GM12874 (cell line): Measurements from ENCODE around the gene DDX5.
A peak's percentile ranks its signal among the peaks of the same experiment; 100 is the strongest.

Experiments
- CTCF ChIP-seq: IDR thresholded peaks from 2 replicates; pipeline ENCODE4 v1.5.1; 2011; ENCODE audit warnings: low read depth, mild to moderate bottlenecking, control low read depth, low read length, moderate library complexity; ENCODE audit not compliant: insufficient read depth

The DDX5 gene

GRCh38 chr17:64491034-64491860 is 14.8 kb downstream of the DDX5 start:
- peak; percentile 64 for TF ChIP-seq CTCF

GRCh38 chr17:64488301-64488700 is 17.8 kb downstream of the DDX5 start:
- no peak for TF ChIP-seq CTCF

GRCh38 chr17:64484380-64484779 is 21.7 kb downstream of the DDX5 start:
- TF ChIP-seq CTCF, result no peak

GRCh38 chr17:64480951-64481350 is 25.1 kb downstream of the DDX5 start:
- no peak for TF ChIP-seq CTCF

- TF ChIP-seq CTCF, result no peak
Measured at GRCh38 chr17:64477849-64478248, 28.2 kb downstream of the DDX5 start.

- no peak for TF ChIP-seq CTCF
Measured at GRCh38 chr17:64472564-64472963, 33.5 kb downstream of the DDX5 start.

GRCh38 chr17:64471440-64471839 is 34.6 kb downstream of the DDX5 start:
- TF ChIP-seq CTCF, result no peak
